H1 (cell line): ENCODE measurements around the gene MX1. TPM values are rescaled to one million over a fixed set of nuclear protein-coding genes. Genes with fewer than 3 reads are reported as not detected.

Source experiments
- BACH1 ChIP-seq: IDR thresholded peaks from 2 replicates; pipeline ENCODE4 v1.6.1; 2012; ENCODE audit warnings: low read length, improper control_type of control experiment
- CHD7 ChIP-seq: fragments of 300-600 bp; sonication (generic); IDR thresholded peaks from 2 replicates; pipeline ENCODE4 v1.7.1; 2012; ENCODE audit warnings: low read length, moderate library complexity, mild to moderate bottlenecking, inconsistent platforms; ENCODE audit not compliant: insufficient replicate concordance
- KDM1A ChIP-seq: fragments of 200-600, 300-600 bp; sonication (generic); IDR thresholded peaks from 2 replicates; pipeline ENCODE4 v1.7.1; 2016; ENCODE audit warnings: mild to moderate bottlenecking, low read length, borderline replicate concordance
- polyA plus RNA-seq, 7 experiments: library from polyadenylated mRNA; depleted of rRNA in 3 of 7; stranded (reverse) in 5 of 7; unstranded in 2 of 7; fragments of >200 nt in 5 of 7; fragments of 200-250 nt in 2 of 7; gene quantifications; 1 replicate in 5 of 7; 2 replicates in 1 of 7; 4 replicates in 1 of 7; pipeline versions ENCODE4 v1.2.1 to v1.2.3, GENCODE V29; 2011 to 2013; ENCODE audit warnings: missing spikeins in 2 of 7, mixed read lengths in 2 of 7
- total RNA-seq: library from RNA; stranded (reverse); fragmentation: NEBNext Ultra II Directional; extraction: Animal tissue kit (Norgen Biotek cat#: 25700); gene quantifications from 2 replicates; pipeline ENCODE4 v1.2.1, GENCODE V29; 2021

The MX1 gene
- total and polyA plus RNA-seq, 2 of the 8 experiments (the other 6 are each of a cell fraction or from before 2014, with no cell fraction given) = 3.8 to 5.7 TPM

GRCh38 chr21:41427556-41427955 is 1.5 kb downstream of the MX1 start (continued):
- TF ChIP-seq CHD7 (no peak), KDM1A (no peak), BACH1 (no peak)
